ENCODE measurements around the gene NSG1.

The NSG1 gene

GRCh38 chr4:4356106-4357041, 30.5 kb upstream of the NSG1 start:
- Histone ChIP-seq H3K4me1 (ENCODE audit: insufficient read depth, low read length) (no peaks in the 10 kb centered on the region), H3K9ac (ENCODE audit: low read length) (no peak overlapping the region), H3K4me3 (ENCODE audit: low read depth in 1 of 2, low read length in 2 of 2) (no peak overlapping the region), H3K9me3 (ENCODE audit: low read length) (no peaks in the 10 kb centered on the region), H3K27me3 (ENCODE audit: control insufficient read depth in 1 of 2, insufficient read depth in 2 of 2, low read length in 2 of 2) (no peaks in the 10 kb centered on the region), H3K27ac (ENCODE audit: low read depth, low read length) (no peak overlapping the region), H3K36me3 (ENCODE audit: insufficient read depth, low read length) (no peaks in the 10 kb centered on the region)

GRCh38 chr4:4358093-4358854, 28.6 kb upstream of the NSG1 start:
- Histone ChIP-seq H3K36me3 (ENCODE audit: insufficient read depth, low read length) (no peaks in the 10 kb centered on the region), H3K27ac (ENCODE audit: low read depth, low read length) (no peak overlapping the region), H3K9me3 (ENCODE audit: low read length) (no peaks in the 10 kb centered on the region), H3K4me1 (ENCODE audit: insufficient read depth, low read length) (no peaks in the 10 kb centered on the region), H3K27me3 (ENCODE audit: control insufficient read depth in 1 of 2, insufficient read depth in 2 of 2, low read length in 2 of 2) (no peaks in the 10 kb centered on the region), H3K9ac (ENCODE audit: low read length) (no peak overlapping the region), H3K4me3 (ENCODE audit: low read depth in 1 of 2, low read length in 2 of 2) (no peak overlapping the region)

- no peak overlapping the region for H3K27ac ChIP-seq (ENCODE audit: low read depth, low read length)
- H3K4me3 ChIP-seq (ENCODE audit: low read depth in 1 of 2, low read length in 2 of 2) = no peak overlapping the region
- no peaks in the 10 kb centered on the region for H3K27me3 ChIP-seq (ENCODE audit: control insufficient read depth in 1 of 2, insufficient read depth in 2 of 2, low read length in 2 of 2)
- no peaks in the 10 kb centered on the region for H3K9me3 ChIP-seq (ENCODE audit: low read length)
- H3K36me3 ChIP-seq (ENCODE audit: insufficient read depth, low read length) = no peaks in the 10 kb centered on the region
- H3K4me1 ChIP-seq (ENCODE audit: insufficient read depth, low read length) = no peaks in the 10 kb centered on the region
- no peak overlapping the region for H3K9ac ChIP-seq (ENCODE audit: low read length)
These were observed 25.0 kb upstream of the NSG1 start for GRCh38 chr4:4361883-4362282.

- Histone ChIP-seq H3K9ac (ENCODE audit: low read length) (no peak overlapping the region), H3K27ac (ENCODE audit: low read depth, low read length) (no peak overlapping the region), H3K9me3 (ENCODE audit: low read length) (no peaks in the 10 kb centered on the region), H3K4me3 (ENCODE audit: low read depth in 1 of 2, low read length in 2 of 2) (no peak overlapping the region), H3K4me1 (ENCODE audit: insufficient read depth, low read length) (no peaks in the 10 kb centered on the region), H3K27me3 (ENCODE audit: control insufficient read depth in 1 of 2, insufficient read depth in 2 of 2, low read length in 2 of 2) (no peaks in the 10 kb centered on the region), H3K36me3 (ENCODE audit: insufficient read depth, low read length) (no peaks in the 10 kb centered on the region)
These were observed 23.8 kb upstream of the NSG1 start for GRCh38 chr4:4362991-4363697.

GRCh38 chr4:4364061-4364460, 22.8 kb upstream of the NSG1 start:
- Histone ChIP-seq H3K36me3 (ENCODE audit: insufficient read depth, low read length) (no peaks in the 10 kb centered on the region), H3K27ac (ENCODE audit: low read depth, low read length) (no peak overlapping the region), H3K4me3 (ENCODE audit: low read depth in 1 of 2, low read length in 2 of 2) (no peak overlapping the region), H3K9me3 (ENCODE audit: low read length) (no peaks in the 10 kb centered on the region), H3K4me1 (ENCODE audit: insufficient read depth, low read length) (no peaks in the 10 kb centered on the region), H3K9ac (ENCODE audit: low read length) (no peak overlapping the region), H3K27me3 (ENCODE audit: control insufficient read depth in 1 of 2, insufficient read depth in 2 of 2, low read length in 2 of 2) (no peaks in the 10 kb centered on the region)

GRCh38 chr4:4364486-4365208, 22.3 kb upstream of the NSG1 start:
- no peaks in the 10 kb centered on the region for H3K9me3 ChIP-seq (ENCODE audit: low read length)
- no peak overlapping the region for H3K27ac ChIP-seq (ENCODE audit: low read depth, low read length)
- no peaks in the 10 kb centered on the region for H3K27me3 ChIP-seq (ENCODE audit: control insufficient read depth in 1 of 2, insufficient read depth in 2 of 2, low read length in 2 of 2)

GRCh38 chr4:4368809-4369580, 17.9 kb upstream of the NSG1 start:
- no peak overlapping the region for H3K27ac ChIP-seq (ENCODE audit: low read depth, low read length)

More at GRCh38 chr4:4364486-4365208, 22.3 kb upstream of the NSG1 start:
- no peak overlapping the region for H3K9ac ChIP-seq (ENCODE audit: low read length)
- H3K4me1 ChIP-seq (ENCODE audit: insufficient read depth, low read length) = no peaks in the 10 kb centered on the region
- no peak overlapping the region for H3K4me3 ChIP-seq (ENCODE audit: low read depth in 1 of 2, low read length in 2 of 2)
- H3K36me3 ChIP-seq (ENCODE audit: insufficient read depth, low read length) = no peaks in the 10 kb centered on the region

GRCh38 chr4:4374388-4375098, 12.4 kb upstream of the NSG1 start:
- Histone ChIP-seq H3K9ac (ENCODE audit: low read length) (no peak overlapping the region), H3K27ac (ENCODE audit: low read depth, low read length) (no peak overlapping the region), H3K4me3 (ENCODE audit: low read depth in 1 of 2, low read length in 2 of 2) (no peak overlapping the region), H3K9me3 (ENCODE audit: low read length) (no peaks in the 10 kb centered on the region), H3K27me3 (ENCODE audit: control insufficient read depth in 1 of 2, insufficient read depth in 2 of 2, low read length in 2 of 2) (no peaks in the 10 kb centered on the region), H3K36me3 (ENCODE audit: insufficient read depth, low read length) (no peaks in the 10 kb centered on the region), H3K4me1 (ENCODE audit: insufficient read depth, low read length) (no peaks in the 10 kb centered on the region)

More at GRCh38 chr4:4368809-4369580, 17.9 kb upstream of the NSG1 start:
- no peaks in the 10 kb centered on the region for H3K4me1 ChIP-seq (ENCODE audit: insufficient read depth, low read length)
- H3K9ac ChIP-seq (ENCODE audit: low read length) = no peak overlapping the region
- no peaks in the 10 kb centered on the region for H3K36me3 ChIP-seq (ENCODE audit: insufficient read depth, low read length)
- no peaks in the 10 kb centered on the region for H3K27me3 ChIP-seq (ENCODE audit: control insufficient read depth in 1 of 2, insufficient read depth in 2 of 2, low read length in 2 of 2)
- H3K4me3 ChIP-seq (ENCODE audit: low read depth in 1 of 2, low read length in 2 of 2) = no peak overlapping the region
- H3K9me3 ChIP-seq (ENCODE audit: low read length) = no peaks in the 10 kb centered on the region

GRCh38 chr4:4376074-4376473, 10.8 kb upstream of the NSG1 start:
- no peaks in the 10 kb centered on the region for H3K4me1 ChIP-seq (ENCODE audit: insufficient read depth, low read length)
- H3K27ac ChIP-seq (ENCODE audit: low read depth, low read length) = no peak overlapping the region
- no peaks in the 10 kb centered on the region for H3K36me3 ChIP-seq (ENCODE audit: insufficient read depth, low read length)
- no peaks in the 10 kb centered on the region for H3K27me3 ChIP-seq (ENCODE audit: control insufficient read depth in 1 of 2, insufficient read depth in 2 of 2, low read length in 2 of 2)
- no peak overlapping the region for H3K9ac ChIP-seq (ENCODE audit: low read length)
- no peak overlapping the region for H3K4me3 ChIP-seq (ENCODE audit: low read depth in 1 of 2, low read length in 2 of 2)
- no peaks in the 10 kb centered on the region for H3K9me3 ChIP-seq (ENCODE audit: low read length)

- Histone ChIP-seq H3K4me1 (ENCODE audit: insufficient read depth, low read length) (no peaks in the 10 kb centered on the region), H3K27me3 (ENCODE audit: control insufficient read depth in 1 of 2, insufficient read depth in 2 of 2, low read length in 2 of 2) (no peaks in the 10 kb centered on the region), H3K27ac (ENCODE audit: low read depth, low read length) (no peak overlapping the region), H3K36me3 (ENCODE audit: insufficient read depth, low read length) (no peaks in the 10 kb centered on the region), H3K9ac (ENCODE audit: low read length) (no peak overlapping the region), H3K9me3 (ENCODE audit: low read length) (no peaks in the 10 kb centered on the region), H3K4me3 (ENCODE audit: low read depth in 1 of 2, low read length in 2 of 2) (no peak overlapping the region)
These were observed 9.7 kb upstream of the NSG1 start for GRCh38 chr4:4377191-4377590.

Data from muscle layer of colon (tissue), 2 donors.